Neural cell (in vitro differentiated cells): Measurements from ENCODE around the gene EYS. TPM values are rescaled to one million over a fixed set of nuclear protein-coding genes. Genes with fewer than 3 reads are reported as not detected.

Experiments used
- H2AFZ ChIP-seq: fragments of 200-600, 300-800 bp; sonication (generic), shearing (Covaris generic); 2 replicates; pipeline ENCODE4 v1.6.0; 2014; ENCODE audit warnings: low read depth, mild to moderate bottlenecking, antibody characterized with exemption, low read length, moderate library complexity
- H3F3A ChIP-seq: fragments of 200-600 bp; shearing (Covaris generic); 2 replicates; pipeline ENCODE4 v1.6.1; 2016; ENCODE audit warnings: mild to moderate bottlenecking, moderate library complexity, mixed read lengths, antibody characterized with exemption, low read length; ENCODE audit not compliant: insufficient read depth, poor library complexity, severe bottlenecking
- H3K27ac ChIP-seq: fragments of 200-600, 300-800 bp; sonication (generic), shearing (Covaris generic); 2 replicates; pipeline ENCODE4 v1.5.1; 2014; ENCODE audit warnings: mild to moderate bottlenecking, low read length, moderate library complexity
- H3K27me3 ChIP-seq: fragments of 300-800, 200-600 bp; sonication (generic), shearing (Covaris generic); 2 replicates; pipeline ENCODE4 v1.6.0; 2014; ENCODE audit warnings: mild to moderate bottlenecking, low read depth, low read length, moderate library complexity; ENCODE audit not compliant: insufficient read depth
- H3K36me3 ChIP-seq: fragments of 300-800, 200-600 bp; sonication (generic), shearing (Covaris generic); 2 replicates; pipeline ENCODE4 v1.5.1; 2014; ENCODE audit warnings: mild to moderate bottlenecking, antibody characterized with exemption, low read length, moderate library complexity; ENCODE audit not compliant: insufficient read depth
- H3K4me2 ChIP-seq: fragments of 300-800, 200-600 bp; sonication (generic), shearing (Covaris generic); 2 replicates; pipeline ENCODE4 v1.6.0; 2014; ENCODE audit warnings: mild to moderate bottlenecking, low read length
- H3K4me3 ChIP-seq: fragments of 300-800, 200-600 bp; sonication (generic), shearing (Covaris generic); 2 replicates; pipeline ENCODE4 v1.5.1; 2014; ENCODE audit warnings: mild to moderate bottlenecking, low read length, moderate library complexity
- H3K79me2 ChIP-seq: fragments of 200-600 bp; shearing (Covaris generic); replicated peaks from 2 replicates; pipeline ENCODE4 v1.6.0; 2014; ENCODE audit warnings: mild to moderate bottlenecking, low read length, moderate library complexity; ENCODE audit not compliant: insufficient read depth
- H3K9ac ChIP-seq: fragments of 300-800, 200-600 bp; sonication (generic), shearing (Covaris generic); 2 replicates; pipeline ENCODE4 v1.6.1; 2016; ENCODE audit warnings: mild to moderate bottlenecking, low read length, mixed read lengths
- H3K9me2 ChIP-seq: fragments of 200-600 bp; shearing (Covaris generic); 2 replicates; pipeline ENCODE4 v1.6.1; 2016; ENCODE audit warnings: mild to moderate bottlenecking, low read length, mixed read lengths; ENCODE audit not compliant: insufficient read depth
- H3K9me3 ChIP-seq: fragments of 200-600, 300-800 bp; sonication (generic), shearing (Covaris generic); 2 replicates; pipeline ENCODE4 v1.6.1; 2016; ENCODE audit warnings: mild to moderate bottlenecking, mixed run types, low read length, moderate library complexity, mixed read lengths
- H4K20me1 ChIP-seq: fragments of 200-600 bp; shearing (Covaris generic); 2 replicates; pipeline ENCODE4 v1.6.1; 2016; ENCODE audit warnings: mild to moderate bottlenecking, mixed run types; ENCODE audit not compliant: insufficient read depth
- CTCF ChIP-seq: fragments of 450-650 bp; IDR thresholded peaks from 2 replicates; pipeline ENCODE4 v1.5.1; 2014; ENCODE audit warnings: antibody characterized with exemption, mild to moderate bottlenecking, moderate library complexity; ENCODE audit not compliant: poor library complexity, severe bottlenecking
- EP300 ChIP-seq: fragments of 450-650 bp; conservative IDR thresholded peaks from 2 replicates; pipeline ENCODE4 v1.6.1; 2014; ENCODE audit warnings: antibody characterized with exemption, mild to moderate bottlenecking, moderate library complexity; ENCODE audit not compliant: poor library complexity, severe bottlenecking
- EZH2 ChIP-seq: fragments of 200-600, 300-800 bp; shearing (Covaris generic), sonication (generic); IDR thresholded peaks from 2 replicates; pipeline ENCODE4 v1.6.1; 2014; ENCODE audit warnings: antibody characterized with exemption, low read length, borderline replicate concordance, mild to moderate bottlenecking; ENCODE audit not compliant: insufficient read depth, poor library complexity, severe bottlenecking
- MXI1 ChIP-seq: fragments of 450-650 bp; conservative IDR thresholded peaks from 2 replicates; pipeline ENCODE4 v1.6.1; 2014; ENCODE audit warnings: antibody characterized with exemption, mild to moderate bottlenecking; ENCODE audit not compliant: poor library complexity, severe bottlenecking
- RAD21 ChIP-seq: fragments of 450-650 bp; conservative IDR thresholded peaks from 2 replicates; pipeline ENCODE4 v1.6.1; 2014; ENCODE audit warnings: antibody characterized with exemption, mild to moderate bottlenecking, moderate library complexity
- REST ChIP-seq: IDR thresholded peaks from 2 replicates; pipeline ENCODE4 v1.6.1; 2012; ENCODE audit warnings: borderline replicate concordance
- SMC3 ChIP-seq: fragments of 450-650 bp; conservative IDR thresholded peaks from 2 replicates; pipeline ENCODE4 v1.6.1; 2014; ENCODE audit warnings: antibody characterized with exemption, mild to moderate bottlenecking, moderate library complexity; ENCODE audit not compliant: poor library complexity
- TAF1 ChIP-seq: IDR thresholded peaks from 2 replicates; pipeline ENCODE4 v1.6.1; 2012; ENCODE audit warnings: low read depth
- polyA plus RNA-seq: library from polyadenylated mRNA; depleted of rRNA; stranded (reverse); fragments of >200 nt; gene quantifications from 2 replicates; pipeline ENCODE4 v1.2.3, GENCODE V29; 2014

The EYS gene
- polyA plus RNA-seq, 1 donor from 2014 or later = 0.38 TPM

- H4K20me1 ChIP-seq = no peaks in the 10 kb centered on the region
- H3K9me2 ChIP-seq = no peaks in the 10 kb centered on the region
- no peaks in the 10 kb centered on the region for H3K27me3 ChIP-seq
- H3K79me2 ChIP-seq = no peaks in the 10 kb centered on the region
- no peaks in the 10 kb centered on the region for H3K36me3 ChIP-seq
- TF ChIP-seq EP300 (no peak), MXI1 (no peak), SMC3 (no peak), REST (no peak), CTCF (no peak)
- H3K4me2 ChIP-seq = no peak overlapping the region
- H3K4me3 ChIP-seq = no peak overlapping the region
- H3K27ac ChIP-seq = peak overlapping the region; percentile 78
- no peak overlapping the region for H2AFZ ChIP-seq
- no peaks in the 10 kb centered on the region for H3K9me3 ChIP-seq
- no peak overlapping the region for H3K9ac ChIP-seq
- H3F3A ChIP-seq = peaks cover 4% of the 10 kb centered on the region
These were observed 590 bp downstream of the EYS start for GRCh38 chr6:65706436-65706835.

- Histone ChIP-seq H2AFZ (no peak overlapping the region), H3K9me2 (no peaks in the 10 kb centered on the region), H4K20me1 (no peaks in the 10 kb centered on the region), H3K36me3 (no peaks in the 10 kb centered on the region), H3K4me2 (no peak overlapping the region), H3K4me3 (no peak overlapping the region), H3K27ac (no peak overlapping the region), H3K9me3 (no peaks in the 10 kb centered on the region), H3K27me3 (no peaks in the 10 kb centered on the region), H3K9ac (no peak overlapping the region), H3F3A (no peaks in the 10 kb centered on the region), H3K79me2 (no peaks in the 10 kb centered on the region)
- TF ChIP-seq TAF1 (no peak), CTCF (no peak), SMC3 (no peak), EZH2 (no peak), MXI1 (no peak), RAD21 (no peak), EP300 (no peak)
These were observed 5.7 kb downstream of the EYS start for GRCh38 chr6:65701325-65701724.
